Myocyte (in vitro differentiated cells): ENCODE results near the gene DNMT1. TPM values are rescaled to one million over a fixed set of nuclear protein-coding genes. Genes with fewer than 3 reads are reported as not detected.
"Not testable (repeated sequence)": the region's sequence is repeated elsewhere in the genome, so short reads cannot be mapped to it uniquely, and the experiment has no call there.

Experiments used
- DNase-seq: peaks from one replicate; pipeline ENCODE4 v3.0.0-alpha.2; 2012; ENCODE audit warnings: low read depth
- polyA plus RNA-seq: library from polyadenylated mRNA; unstranded; fragments of >200 nt; gene quantifications from one replicate; pipeline ENCODE4 v1.2.1, GENCODE V29; 2012; ENCODE audit warnings: missing spikeins
- total RNA-seq: library from RNA; depleted of rRNA; stranded (reverse); fragments of >200 nt; gene quantifications from 2 replicates; pipeline ENCODE4 v1.2.3, GENCODE V29; 2014

The DNMT1 gene
- total RNA-seq: 53.8 and 70.1 TPM in 2 replicates
- 25.5 TPM for polyA plus RNA-seq

- DNase-seq: peak; percentile 97
Measured at GRCh38 chr19:10194500-10195198, at the start of gene DNMT1. Gene DNMT1 (minus strand): TSS chr19:10194953. CDS start chr19:10194899, 54 bp downstream.

GRCh38 chr19:10243606-10244005 is 48.9 kb upstream of the DNMT1 start:
- no peak for DNase-seq

- DNase-seq: not testable (repeated sequence)
Measured at GRCh38 chr19:10241826-10242449, 47.2 kb upstream of the DNMT1 start.

GRCh38 chr19:10238172-10238783 is 43.5 kb upstream of the DNMT1 start:
- DNase-seq: no peak

- DNase-seq: no peak
Measured at GRCh38 chr19:10237702-10238101, 42.9 kb upstream of the DNMT1 start.

GRCh38 chr19:10235409-10235808 is 40.7 kb upstream of the DNMT1 start:
- not testable (repeated sequence) for DNase-seq

- DNase-seq: no peak
Measured at GRCh38 chr19:10235003-10235402, 40.2 kb upstream of the DNMT1 start.

GRCh38 chr19:10233946-10234345 is 39.2 kb upstream of the DNMT1 start:
- DNase-seq: no peak

- no peak for DNase-seq
Measured at GRCh38 chr19:10231612-10232228, 37.0 kb upstream of the DNMT1 start.

GRCh38 chr19:10230861-10231611 is 36.3 kb upstream of the DNMT1 start, which contains the start of gene S1PR2:
Gene S1PR2 (minus strand): TSS chr19:10231331. CDS start chr19:10224905, 6,426 bp downstream.
- DNase-seq: peak; percentile 58

GRCh38 chr19:10230173-10230860 is 35.6 kb upstream of the DNMT1 start:
- peak; percentile 21 for DNase-seq

- no peak for DNase-seq
Measured at GRCh38 chr19:10228920-10229319, 34.2 kb upstream of the DNMT1 start.

- no peak for DNase-seq
Measured at GRCh38 chr19:10228393-10228792, 33.6 kb upstream of the DNMT1 start.

GRCh38 chr19:10227026-10227971 is 32.5 kb upstream of the DNMT1 start:
- no peak for DNase-seq

GRCh38 chr19:10226376-10227025 is 31.7 kb upstream of the DNMT1 start:
- no peak for DNase-seq

- no peak for DNase-seq
Measured at GRCh38 chr19:10226021-10226375, 31.2 kb upstream of the DNMT1 start.

- no peak for DNase-seq
Measured at GRCh38 chr19:10224337-10224736, 29.6 kb upstream of the DNMT1 start.

GRCh38 chr19:10223488-10224213 is 28.9 kb upstream of the DNMT1 start:
- DNase-seq: no peak
